HL-60/S4 treated with retinoic acid at 250 ng/mL for 4 days and 3 days (cell line): ENCODE data around the gene FLT3LG.

Experiments
- in situ Hi-C: fragments of 300-500 bp; cut with MboI; formaldehyde crosslinking; loops from 2 replicates; pipeline ENCODE4 v1.7.0; 2022; ENCODE audit warnings: low sequenced_read_pairs

The FLT3LG gene

GRCh38 chr19:49473868-49474541 is at the start of gene FLT3LG:
Gene FLT3LG, plus strand, starts transcription at chr19:49474215. Its CDS starts 425 bp downstream, at chr19:49474640.
- in situ Hi-C loops, result no loop called here

- in situ Hi-C loops, result no loop called here
These were observed 48.8 kb upstream of the FLT3LG start, which contains the start of gene GFY for GRCh38 chr19:49425178-49425577. Gene GFY, plus strand, starts transcription at chr19:49425388. Its CDS starts 1,043 bp downstream, at chr19:49426431.

DNA sequence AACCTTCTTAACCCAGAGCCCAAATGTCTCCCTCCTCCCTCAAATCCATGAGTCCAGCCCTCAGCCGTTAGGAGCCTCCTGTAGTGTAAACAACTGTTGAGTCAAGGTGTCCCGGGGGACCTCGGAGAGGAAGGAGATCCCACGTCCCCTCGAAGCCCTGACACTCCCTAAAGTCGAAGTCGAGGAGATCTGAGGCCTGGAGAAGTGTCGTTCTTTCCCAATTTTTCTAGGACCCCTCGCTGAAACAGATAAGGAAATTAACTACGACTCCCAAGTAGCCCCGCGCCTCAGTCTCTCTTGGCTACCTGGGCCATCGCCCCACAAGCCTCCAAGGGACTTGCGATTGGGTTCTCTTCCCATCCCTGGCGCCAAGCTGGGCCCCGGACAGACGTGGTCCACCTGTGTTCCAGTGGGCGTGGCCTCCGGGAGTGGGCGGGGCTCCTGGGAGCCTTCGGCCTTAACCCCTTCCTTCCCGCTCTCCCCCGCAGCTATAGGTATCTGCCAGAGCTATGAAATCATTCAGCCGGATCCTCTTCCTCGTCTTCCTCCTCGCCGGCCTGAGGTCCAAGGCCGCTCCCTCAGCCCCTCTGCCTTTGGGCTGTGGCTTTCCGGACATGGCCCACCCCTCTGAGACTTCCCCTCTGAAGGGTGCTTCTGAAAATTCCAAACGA is 48.0 kb upstream of the FLT3LG start:
- in situ Hi-C loops, result no loop called here

DNA sequence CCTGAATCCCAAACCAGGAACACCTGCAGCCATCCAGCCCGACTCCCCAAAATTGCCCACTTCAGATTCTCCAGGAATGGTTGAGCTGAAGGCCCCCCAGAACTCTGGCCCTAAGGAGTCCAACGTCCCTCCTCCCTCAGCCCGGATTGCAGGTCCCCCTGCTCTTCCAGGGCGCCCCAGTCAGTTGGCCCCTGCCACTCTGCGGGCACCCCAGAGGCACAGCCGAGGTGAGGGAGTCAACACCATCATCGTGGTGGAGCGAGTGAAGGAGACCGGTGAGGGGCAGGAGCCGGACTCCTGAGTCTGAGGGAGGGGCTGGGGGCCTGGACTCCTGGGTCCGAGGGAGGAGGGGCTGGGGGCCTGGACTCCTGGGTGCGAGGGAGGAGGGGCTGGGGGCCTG is 46.7 kb upstream of the FLT3LG start:
- in situ Hi-C loops, result no loop called here

- in situ Hi-C loops, result no loop called here
These were observed 46.0 kb upstream of the FLT3LG start for GRCh38 chr19:49427855-49428546.

DNA sequence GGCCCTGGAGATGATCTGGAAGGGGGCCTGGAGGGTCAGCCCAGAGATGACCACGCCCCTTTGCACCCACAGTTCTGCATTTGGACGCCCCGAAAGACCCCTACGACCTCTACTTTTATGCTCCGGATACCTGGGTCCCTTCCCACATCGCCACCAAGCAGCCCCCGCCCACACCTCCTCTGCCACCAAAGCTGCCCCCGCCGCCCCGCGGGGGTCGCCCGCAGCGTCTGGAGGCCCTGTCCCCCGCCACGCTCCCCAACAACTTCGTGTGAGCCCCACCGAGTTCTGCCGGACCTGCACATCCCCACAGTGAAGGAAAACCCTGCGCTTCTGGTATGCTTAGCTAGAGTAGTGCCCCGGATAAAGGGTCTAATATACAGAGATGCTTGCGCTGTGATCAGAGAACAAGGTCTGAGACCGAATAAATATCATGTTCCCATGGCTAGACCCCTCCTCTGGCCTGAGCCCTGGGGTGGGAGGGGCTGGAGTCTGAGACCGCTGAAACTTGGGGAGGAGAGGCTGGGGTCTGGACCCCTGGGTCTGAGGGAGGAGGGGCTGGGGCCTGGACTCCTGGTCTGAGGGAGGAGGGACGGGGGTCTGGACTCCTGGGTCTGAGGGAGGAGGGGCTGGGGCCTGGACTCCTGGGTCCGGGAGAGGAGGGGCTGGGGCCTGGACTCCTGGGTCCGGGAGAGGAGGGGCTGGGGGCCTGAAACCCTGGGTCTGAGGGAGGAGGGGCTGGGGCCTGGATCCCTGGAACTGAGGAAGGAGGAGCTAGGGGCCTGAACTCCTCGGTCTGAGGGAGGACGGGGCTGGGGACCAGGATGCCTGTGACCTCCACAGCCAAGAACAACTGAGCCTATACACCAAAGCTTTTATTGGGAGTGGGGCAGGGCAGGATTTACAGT is 45.2 kb upstream of the FLT3LG start:
- in situ Hi-C loops, result no loop called here

DNA sequence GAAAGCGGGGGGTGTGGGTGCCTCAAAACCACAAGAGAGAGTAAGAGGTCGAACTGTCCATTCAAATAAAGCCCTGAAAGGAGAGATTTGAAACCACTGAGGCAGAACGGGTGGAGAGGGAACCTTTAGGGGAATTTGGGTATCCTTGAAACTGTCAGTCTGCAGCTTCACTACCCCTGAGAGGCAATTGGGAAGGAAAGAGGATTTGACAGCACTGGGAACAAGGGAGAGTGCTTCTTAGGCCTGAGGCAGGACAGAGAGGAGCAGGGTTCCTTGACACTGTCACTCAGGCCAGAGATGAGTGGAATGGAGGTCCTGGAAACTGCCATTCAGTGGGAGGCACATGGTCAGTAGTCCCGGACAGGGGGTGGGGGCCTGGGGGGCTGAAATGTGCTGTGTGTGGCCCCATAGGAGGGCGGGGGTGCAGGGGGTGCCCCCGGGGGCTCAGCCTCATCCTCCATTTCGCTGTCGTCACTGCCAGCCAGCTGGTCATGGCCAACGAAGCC is 43.8 kb upstream of the FLT3LG start:
- in situ Hi-C loops, result no loop called here

GRCh38 chr19:49430678-49431329 is 43.2 kb upstream of the FLT3LG start:
- in situ Hi-C loops, result no loop called here

DNA sequence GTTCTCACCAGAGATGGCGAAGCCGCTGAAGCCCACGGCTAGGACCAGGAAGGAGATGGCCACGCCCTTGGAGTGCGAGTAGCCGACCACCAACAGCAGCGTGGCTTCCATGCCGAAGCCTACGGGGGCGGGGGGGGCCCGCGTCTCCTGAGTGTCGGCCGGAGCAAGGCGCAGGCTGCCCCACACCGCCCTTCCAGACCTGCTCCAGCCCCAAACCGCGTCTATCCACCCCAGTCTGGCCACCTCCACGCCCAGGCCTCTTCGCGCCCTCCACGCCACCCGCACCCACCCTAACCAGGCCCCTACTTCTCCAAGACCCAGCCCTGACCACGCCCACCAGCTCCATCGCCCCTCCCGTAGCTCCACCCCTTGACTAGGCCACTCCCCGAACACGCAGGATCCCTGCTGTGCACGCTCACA is 42.7 kb upstream of the FLT3LG start:
- in situ Hi-C loops, result no loop called here

DNA sequence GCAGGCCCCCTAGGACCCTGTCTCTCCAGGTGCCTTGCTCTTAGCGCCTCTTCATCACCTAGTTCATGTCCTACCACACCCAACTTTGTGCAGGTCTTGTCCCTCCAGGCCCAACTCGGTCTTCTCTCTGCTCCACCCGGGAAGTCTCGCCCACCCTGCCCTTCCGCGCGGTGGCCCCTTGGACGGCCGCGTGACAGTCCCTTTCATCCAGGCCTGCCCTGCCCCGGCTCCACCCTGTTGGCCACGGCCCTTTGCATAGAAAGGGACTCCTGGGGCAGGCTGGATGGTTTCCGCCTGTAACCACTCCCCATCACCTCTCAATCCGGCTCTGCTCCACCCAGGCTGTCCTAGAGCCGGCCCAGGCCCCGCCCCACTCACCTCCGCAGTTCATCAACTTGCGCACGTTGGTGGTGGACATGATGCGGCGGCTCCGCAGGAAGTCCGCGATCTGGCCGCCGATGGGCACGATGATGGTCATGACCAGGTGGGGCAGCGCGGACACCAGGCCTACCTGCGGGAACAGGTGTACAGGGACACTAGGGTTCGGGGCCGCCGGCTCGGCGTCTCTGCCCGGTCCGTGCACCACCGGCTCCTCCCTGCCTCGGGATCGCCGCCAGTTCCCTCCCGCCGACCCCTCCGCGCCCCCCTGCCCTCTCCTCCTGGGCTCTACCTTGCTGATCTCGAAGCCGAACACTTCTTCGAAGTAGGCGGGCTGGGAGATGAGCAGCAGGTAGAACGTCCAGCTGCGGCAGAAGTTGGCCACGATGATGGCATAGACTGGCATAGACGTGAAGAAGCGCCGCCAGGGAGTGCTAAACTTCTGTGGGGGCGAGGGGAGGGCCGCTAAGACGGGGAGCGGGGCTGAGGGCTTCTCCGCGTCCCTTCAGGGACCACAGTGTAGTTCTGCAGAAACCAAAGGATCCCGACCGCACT is 41.6 kb upstream of the FLT3LG start:
- in situ Hi-C loops, result no loop called here

GRCh38 chr19:49433240-49433901 is 40.6 kb upstream of the FLT3LG start:
- in situ Hi-C loops, result no loop called here

- in situ Hi-C loops, result no loop called here
These were observed 39.0 kb upstream of the FLT3LG start for GRCh38 chr19:49434907-49435583.

DNA sequence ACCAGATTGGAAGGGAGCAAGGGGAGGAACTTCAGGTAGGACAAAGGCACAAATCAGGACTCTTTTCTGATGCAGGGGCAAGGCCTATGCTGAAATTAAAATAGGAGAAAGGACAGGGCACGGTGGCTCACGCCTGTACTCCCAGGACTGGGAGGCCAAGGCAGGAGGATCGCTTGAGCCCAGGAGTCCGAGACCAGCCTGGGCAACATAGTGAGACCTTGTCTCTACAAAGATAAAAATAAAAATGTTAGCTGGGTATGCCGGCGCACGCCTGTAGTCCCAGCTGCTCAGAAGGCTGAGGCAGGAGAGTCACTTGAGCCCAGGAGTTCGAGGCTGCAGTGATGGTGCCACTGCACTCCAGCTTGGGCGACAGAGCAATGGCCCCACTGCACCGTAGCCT is 38.3 kb upstream of the FLT3LG start:
- in situ Hi-C loops, result no loop called here

- in situ Hi-C loops, result no loop called here
These were observed 37.5 kb upstream of the FLT3LG start for GRCh38 chr19:49436381-49437017.

GRCh38 chr19:49437231-49437630 is 36.8 kb upstream of the FLT3LG start:
- in situ Hi-C loops, result no loop called here

GRCh38 chr19:49438261-49438660 is 35.8 kb upstream of the FLT3LG start:
- in situ Hi-C loops, result no loop called here

GRCh38 chr19:49439836-49440235 is 34.2 kb upstream of the FLT3LG start:
- in situ Hi-C loops, result loop anchor here (5.0 kb wide), 1 partner anchor 48 kb away; no protein-coding TSS in a partner anchor
